ENCODE data around the gene PTPN7. TPM values are rescaled to one million over a fixed set of nuclear protein-coding genes. Genes with fewer than 3 reads are reported as not detected.

PTPN7 gene
- total RNA-seq, 1 experiment from 2014 or later = not detected

GRCh38 chr1:202173993-202174392 is 13.6 kb upstream of the PTPN7 start:
- H3K9me3 Mint-ChIP-seq (ENCODE audit: unreplicated experiment) = no peaks in the 10 kb centered on the region
- no peak overlapping the region for H3K4me3 Mint-ChIP-seq (ENCODE audit: unreplicated experiment)
- CTCF ChIA-PET = interaction anchor here (0.6 to 4.8 kb wide), 8 partner anchors 11 to 851 kb away, joined by 3 to 49 read pairs (median 4); partner anchors contain the start of gene LGR6
- intact Hi-C loops (cut with micrococcal nuclease) = no loop called here
- no peak for TF ChIP-seq CTCF (IDR thresholded peaks at IDR 0.05; ENCODE audit: unreplicated experiment)
- peaks cover 13% of the 10 kb centered on the region for H3K27me3 Mint-ChIP-seq (ENCODE audit: insufficient read depth, unreplicated experiment)
- no peak for DNase-seq (ENCODE audit: unreplicated experiment)
- no TSS peak for BruUV-seq (replicated peaks)
- POLR2A ChIA-PET = interaction anchor here (1.0 kb wide), 1 partner anchor 20 kb away, joined by 3 read pairs; no protein-coding TSS in a partner anchor
- no peaks in the 10 kb centered on the region for H3K4me1 Mint-ChIP-seq (ENCODE audit: insufficient read depth, unreplicated experiment)
- no peak overlapping the region for H3K27ac Mint-ChIP-seq (ENCODE audit: low read depth, unreplicated experiment)
- H3K36me3 Mint-ChIP-seq (ENCODE audit: insufficient read depth, unreplicated experiment) = no peaks in the 10 kb centered on the region

- CTCF ChIA-PET = no interaction called here
- intact Hi-C loops (cut with micrococcal nuclease) = no loop called here
- POLR2A ChIA-PET = no interaction called here
- Mint-ChIP-seq H3K27ac (ENCODE audit: low read depth, unreplicated experiment) (no peak overlapping the region), H3K36me3 (ENCODE audit: insufficient read depth, unreplicated experiment) (no peaks in the 10 kb centered on the region), H3K4me1 (ENCODE audit: insufficient read depth, unreplicated experiment) (no peaks in the 10 kb centered on the region), H3K4me3 (ENCODE audit: unreplicated experiment) (no peak overlapping the region), H3K9me3 (ENCODE audit: unreplicated experiment) (no peaks in the 10 kb centered on the region), H3K27me3 (ENCODE audit: insufficient read depth, unreplicated experiment) (no peaks in the 10 kb centered on the region)
- no TSS peak for BruUV-seq (replicated peaks)
- DNase-seq (ENCODE audit: unreplicated experiment) = no peak
- no peak for TF ChIP-seq CTCF (IDR thresholded peaks at IDR 0.05; ENCODE audit: unreplicated experiment)
Observed at GRCh38 chr1:202172015-202172355, 11.6 kb upstream of the PTPN7 start.

- no peaks in the 10 kb centered on the region for H3K36me3 Mint-ChIP-seq (ENCODE audit: insufficient read depth, unreplicated experiment)
- ChIA-PET POLR2A (no interaction called here), CTCF (interaction anchor here (0.6 to 2.1 kb wide), 3 partner anchors 17 to 469 kb away, joined by 3 to 6 read pairs (median 4); no protein-coding TSS in a partner anchor)
- H3K4me1 Mint-ChIP-seq (ENCODE audit: insufficient read depth, unreplicated experiment) = no peaks in the 10 kb centered on the region
- H3K4me3 Mint-ChIP-seq (ENCODE audit: unreplicated experiment) = no peak overlapping the region
- H3K27ac Mint-ChIP-seq (ENCODE audit: low read depth, unreplicated experiment) = no peak overlapping the region
- no peak for TF ChIP-seq CTCF (IDR thresholded peaks at IDR 0.05; ENCODE audit: unreplicated experiment)
- no peak for DNase-seq (ENCODE audit: unreplicated experiment)
- H3K27me3 Mint-ChIP-seq (ENCODE audit: insufficient read depth, unreplicated experiment) = no peaks in the 10 kb centered on the region
- BruUV-seq (replicated peaks) = no TSS peak
- no peaks in the 10 kb centered on the region for H3K9me3 Mint-ChIP-seq (ENCODE audit: unreplicated experiment)
- intact Hi-C loops (cut with micrococcal nuclease) = no loop called here
Observed at GRCh38 chr1:202171292-202172014, 11.1 kb upstream of the PTPN7 start.

GRCh38 chr1:202170726-202171125 is 10.3 kb upstream of the PTPN7 start:
- CTCF ChIA-PET = interaction anchor here (0.7 to 2.1 kb wide), 3 partner anchors 14 to 145 kb away, joined by 3 to 6 read pairs (median 4); no protein-coding TSS in a partner anchor

More at GRCh38 chr1:202170726-202171125, 10.3 kb upstream of the PTPN7 start:
- no peaks in the 10 kb centered on the region for H3K36me3 Mint-ChIP-seq (ENCODE audit: insufficient read depth, unreplicated experiment)
- intact Hi-C loops (cut with micrococcal nuclease) = no loop called here
- H3K27ac Mint-ChIP-seq (ENCODE audit: low read depth, unreplicated experiment) = no peak overlapping the region
- no peak for DNase-seq (ENCODE audit: unreplicated experiment)
- BruUV-seq (replicated peaks) = no TSS peak
- H3K4me1 Mint-ChIP-seq (ENCODE audit: insufficient read depth, unreplicated experiment) = no peaks in the 10 kb centered on the region
- no peak overlapping the region for H3K4me3 Mint-ChIP-seq (ENCODE audit: unreplicated experiment)
- POLR2A ChIA-PET = no interaction called here
- H3K27me3 Mint-ChIP-seq (ENCODE audit: insufficient read depth, unreplicated experiment) = no peaks in the 10 kb centered on the region
- no peaks in the 10 kb centered on the region for H3K9me3 Mint-ChIP-seq (ENCODE audit: unreplicated experiment)
- TF ChIP-seq CTCF (IDR thresholded peaks at IDR 0.05; ENCODE audit: unreplicated experiment) = no peak

Measured in MCF 10A (cell line).